SIG-M5 (cell line): ENCODE results near the gene APOC1.

Source experiments
- DNase-seq: peaks from one replicate; lab custom pipeline; 2025; lab: John Stamatoyannopoulos, UW

APOC1 gene

GRCh38 chr19:44955505-44956439 is 41.4 kb downstream of the APOC1 start:
- no peak for DNase-seq

GRCh38 chr19:44957526-44957925 is 43.1 kb downstream of the APOC1 start:
- DNase-seq: no peak

- DNase-seq: no peak
These were observed 43.7 kb downstream of the APOC1 start for GRCh38 chr19:44958090-44958489.

GRCh38 chr19:44959691-44960090 is 45.3 kb downstream of the APOC1 start:
- DNase-seq: no peak

GRCh38 chr19:44960906-44961728 is 46.7 kb downstream of the APOC1 start:
- no peak for DNase-seq

GRCh38 chr19:44961821-44962220 is 47.4 kb downstream of the APOC1 start:
- DNase-seq: no peak

- no peak for DNase-seq
These were observed 53.7 kb downstream of the APOC1 start for GRCh38 chr19:44968118-44968517.

GRCh38 chr19:44968670-44969069 is 54.3 kb downstream of the APOC1 start:
- no peak for DNase-seq
